Activated CD8-positive, alpha-beta memory T cell treated with anti-CD3 and anti-CD28 coated beads for 36 hours (primary cell): ENCODE results near the gene POMGNT2. TPM values are rescaled to one million over a fixed set of nuclear protein-coding genes. Genes with fewer than 3 reads are reported as not detected.
"Not testable (repeated sequence)": the region's sequence is repeated elsewhere in the genome, so short reads cannot be mapped to it uniquely, and the experiment has no call there.

Source experiments
- CTCF ChIA-PET: fragments of 350-600 bp; sonication (Branson Sonifier 250); formaldehyde crosslinking; loops from one replicate; lab custom pipeline; 2021; ENCODE audit warnings: antibody characterized with exemption; lab: Charles Lee
- POLR2A ChIA-PET: fragments of 350-600 bp; sonication (Branson Sonifier 250); formaldehyde crosslinking; loops from one replicate; lab custom pipeline; 2021; ENCODE audit warnings: antibody characterized with exemption; lab: Charles Lee
- total RNA-seq, 2 experiments: library from RNA; stranded (reverse); gene quantifications; one replicate each; pipeline ENCODE4 v1.2.3, GENCODE V29; 2021

Gene POMGNT2
- total RNA-seq, 2 experiments from 2014 or later: 12.4 to 12.8 TPM

DNA sequence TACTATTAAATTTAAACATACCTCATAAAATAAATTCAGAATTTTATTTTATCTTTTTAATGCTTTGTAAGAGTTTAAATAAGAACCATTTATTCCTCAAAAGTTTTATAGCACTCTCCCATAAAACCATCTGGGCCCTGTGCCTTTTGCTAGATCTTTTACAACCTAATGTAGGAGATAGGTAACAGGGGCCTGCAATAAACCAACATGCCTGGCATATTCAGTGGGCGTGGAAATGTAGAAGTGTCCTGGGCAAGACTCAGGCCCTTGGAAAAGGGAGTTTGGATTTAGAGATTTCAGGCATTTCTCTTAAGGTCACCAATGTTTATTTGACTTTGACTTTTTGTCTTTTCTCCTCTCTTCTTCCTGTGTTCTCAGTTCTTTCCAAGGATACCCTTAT lies 46.4 kb downstream of the POMGNT2 start:
- ChIA-PET POLR2A (no interaction called here), CTCF (no interaction called here)

GRCh38 chr3:43055806-43056770 lies 49.8 kb downstream of the POMGNT2 start:
- POLR2A ChIA-PET: no interaction called here
- CTCF ChIA-PET: no interaction called here

DNA sequence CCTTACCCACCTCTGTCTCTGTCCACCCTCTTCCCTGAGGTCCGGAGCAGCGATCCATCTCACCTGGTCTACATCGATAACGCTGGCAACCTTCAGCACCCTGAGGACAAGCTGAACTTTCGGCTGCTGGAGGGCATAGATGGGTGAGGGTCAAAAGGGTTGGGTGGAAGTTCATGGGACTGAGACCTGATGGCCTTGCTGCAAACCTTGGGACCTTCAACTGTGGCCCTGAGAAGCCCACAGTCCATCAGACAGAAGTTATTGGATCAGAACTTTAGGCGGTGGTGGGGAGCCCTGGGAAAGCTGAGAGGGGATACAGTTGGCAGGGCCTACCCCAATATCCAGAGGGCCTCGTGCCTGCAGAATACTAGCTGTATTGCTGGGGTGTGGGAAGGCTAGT lies 50.5 kb downstream of the POMGNT2 start:
- POLR2A ChIA-PET: no interaction called here
- CTCF ChIA-PET: no interaction called here

- CTCF ChIA-PET: no interaction called here
- POLR2A ChIA-PET: no interaction called here
Measured at GRCh38 chr3:43054754-43055153, 51.1 kb downstream of the POMGNT2 start.

DNA sequence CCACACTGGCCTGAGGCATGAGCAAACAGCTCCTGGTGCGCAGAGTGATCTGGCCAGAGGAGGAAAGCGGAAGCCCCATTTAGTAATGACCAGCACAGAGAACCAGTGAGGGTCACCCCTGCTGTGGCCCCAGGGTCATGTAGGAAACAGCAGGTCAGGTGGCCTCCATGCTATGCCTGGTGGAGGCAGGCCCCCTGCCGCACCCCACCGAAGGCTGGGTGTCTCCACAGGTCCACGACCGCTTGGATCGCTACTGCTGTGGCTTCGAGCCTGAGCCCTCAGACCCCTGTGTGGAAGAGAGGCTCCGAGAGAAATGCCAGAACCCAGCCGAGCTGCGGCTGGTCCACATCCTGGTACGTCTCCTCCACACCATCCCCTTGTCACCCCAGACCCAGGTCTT lies 52.6 kb downstream of the POMGNT2 start:
- POLR2A ChIA-PET: no interaction called here
- CTCF ChIA-PET: interaction anchor here (1.0 kb wide), 1 partner anchor 19 kb away, joined by 5 read pairs; no protein-coding TSS in a partner anchor

DNA sequence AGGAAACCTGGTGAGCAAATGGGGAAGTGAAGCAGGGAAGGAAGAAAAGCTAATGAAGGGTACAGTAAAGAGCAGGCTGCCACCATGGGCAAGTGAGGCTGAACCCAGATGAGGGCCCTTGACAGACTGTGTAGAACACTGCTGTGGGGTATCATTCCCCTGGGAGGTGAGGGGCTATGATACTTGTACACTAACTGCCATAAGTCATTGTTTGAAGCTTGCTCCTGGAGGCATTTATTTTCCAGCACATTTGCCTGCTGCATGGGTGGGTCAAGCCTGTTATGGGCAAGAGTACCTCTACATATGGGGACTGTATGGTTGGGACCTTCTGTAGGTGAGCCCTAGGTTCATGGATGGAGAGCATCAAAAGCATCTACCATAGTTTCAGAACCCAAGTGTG lies 57.4 kb downstream of the POMGNT2 start:
- POLR2A ChIA-PET: no interaction called here

GRCh38 chr3:43046583-43046982 lies 59.3 kb downstream of the POMGNT2 start:
- CTCF ChIA-PET: no interaction called here

More for the DNA sequence above, 57.4 kb downstream of the POMGNT2 start:
- CTCF ChIA-PET: no interaction called here

DNA sequence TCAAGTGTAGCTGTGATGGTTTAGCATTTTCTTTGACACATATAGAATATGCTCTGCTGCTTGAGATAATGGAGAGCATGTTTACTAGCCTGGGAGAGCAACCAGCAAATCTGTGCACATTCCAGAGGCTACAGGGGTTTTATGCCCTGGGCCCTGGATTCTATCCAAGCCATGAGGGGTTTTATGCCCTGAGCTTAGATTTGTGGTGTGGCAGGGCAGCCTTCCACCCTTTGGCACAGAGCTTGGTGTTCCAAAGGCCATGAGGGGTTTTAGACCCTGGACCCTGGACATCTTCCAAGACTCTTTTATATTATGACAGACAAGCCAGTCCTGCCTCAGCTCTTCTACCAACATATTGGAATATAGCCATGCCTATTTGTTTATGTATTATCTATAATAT lies 60.8 kb downstream of the POMGNT2 start:
- CTCF ChIA-PET, POLR2A ChIA-PET: not testable (repeated sequence)

More at GRCh38 chr3:43046583-43046982, 59.3 kb downstream of the POMGNT2 start:
- POLR2A ChIA-PET: no interaction called here

DNA sequence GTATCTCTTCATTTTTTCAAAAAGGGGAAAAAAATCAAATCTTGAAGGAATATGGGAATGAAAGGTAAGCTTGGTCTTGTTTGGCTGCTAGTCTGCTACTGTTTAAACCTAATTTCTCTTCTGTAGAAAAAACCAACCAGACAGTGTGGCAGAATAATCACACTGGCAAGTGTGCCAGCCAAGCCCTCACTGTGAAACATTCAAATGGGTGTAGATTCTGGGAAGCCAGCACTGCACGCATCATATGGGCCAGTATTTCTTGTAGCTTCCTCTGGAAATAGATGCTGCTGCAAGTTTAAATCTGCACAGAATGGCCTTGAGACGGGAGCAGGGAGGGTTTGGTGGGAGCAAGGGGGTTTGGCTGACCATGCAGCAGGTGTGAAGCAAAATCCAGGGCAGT lies 62.1 kb downstream of the POMGNT2 start:
- ChIA-PET POLR2A (no interaction called here), CTCF (no interaction called here)

- POLR2A ChIA-PET: no interaction called here
- CTCF ChIA-PET: no interaction called here
Measured at GRCh38 chr3:43043071-43043766, 62.7 kb downstream of the POMGNT2 start.

- ChIA-PET POLR2A (no interaction called here), CTCF (no interaction called here)
Measured at GRCh38 chr3:43041517-43041916, 64.4 kb downstream of the POMGNT2 start.

DNA sequence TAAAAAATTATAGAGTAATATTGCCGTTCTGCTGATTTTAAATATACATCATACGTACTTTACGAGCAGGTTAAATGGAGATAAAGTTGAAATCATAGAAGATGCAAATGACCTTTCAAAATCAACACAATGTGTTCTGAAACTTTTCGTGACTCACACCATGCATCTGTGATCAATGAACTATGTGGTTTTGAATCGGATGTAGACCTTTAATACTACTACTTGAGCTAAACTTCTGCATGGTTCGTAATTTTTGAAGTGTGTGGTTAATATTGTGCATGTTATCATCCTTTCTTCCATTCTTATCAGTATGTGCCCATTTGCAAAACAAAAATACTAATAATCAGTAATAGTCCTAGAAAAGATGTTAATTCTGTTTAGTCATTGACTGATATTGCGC lies 67.9 kb downstream of the POMGNT2 start:
- POLR2A ChIA-PET: no interaction called here

GRCh38 chr3:43036621-43037423 lies 69.1 kb downstream of the POMGNT2 start:
- POLR2A ChIA-PET: no interaction called here
- CTCF ChIA-PET: interaction anchor here (0.6 kb wide), 1 partner anchor 446 kb away, joined by 3 read pairs; no protein-coding TSS in a partner anchor

More for the DNA sequence above, 67.9 kb downstream of the POMGNT2 start:
- CTCF ChIA-PET: no interaction called here

GRCh38 chr3:43035801-43036365 lies 70.0 kb downstream of the POMGNT2 start:
- CTCF ChIA-PET: no interaction called here
- POLR2A ChIA-PET: no interaction called here

DNA sequence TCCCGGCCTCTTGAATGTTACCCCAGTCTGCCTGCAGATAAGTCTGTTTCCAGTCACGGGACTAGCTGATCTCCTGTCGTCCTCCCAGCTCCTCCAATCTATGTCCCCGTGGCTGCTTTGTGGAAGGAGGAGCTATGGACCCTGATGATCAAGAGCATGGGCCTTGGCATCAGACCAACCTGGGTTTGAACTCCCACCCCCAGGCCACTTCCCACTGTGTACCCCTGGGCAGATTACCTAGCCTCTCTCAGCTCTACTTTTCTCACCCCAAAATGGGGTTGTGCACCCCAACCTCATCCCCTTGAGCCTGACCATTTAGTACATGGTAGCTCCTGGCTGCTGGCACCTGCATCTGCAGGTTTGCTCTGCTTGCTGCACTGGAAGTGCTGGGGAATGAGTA lies 71.0 kb downstream of the POMGNT2 start:
- POLR2A ChIA-PET: no interaction called here

GRCh38 chr3:43034200-43034599 lies 71.7 kb downstream of the POMGNT2 start:
- CTCF ChIA-PET: no interaction called here
- POLR2A ChIA-PET: no interaction called here

More for the DNA sequence above, 71.0 kb downstream of the POMGNT2 start:
- CTCF ChIA-PET: no interaction called here

DNA sequence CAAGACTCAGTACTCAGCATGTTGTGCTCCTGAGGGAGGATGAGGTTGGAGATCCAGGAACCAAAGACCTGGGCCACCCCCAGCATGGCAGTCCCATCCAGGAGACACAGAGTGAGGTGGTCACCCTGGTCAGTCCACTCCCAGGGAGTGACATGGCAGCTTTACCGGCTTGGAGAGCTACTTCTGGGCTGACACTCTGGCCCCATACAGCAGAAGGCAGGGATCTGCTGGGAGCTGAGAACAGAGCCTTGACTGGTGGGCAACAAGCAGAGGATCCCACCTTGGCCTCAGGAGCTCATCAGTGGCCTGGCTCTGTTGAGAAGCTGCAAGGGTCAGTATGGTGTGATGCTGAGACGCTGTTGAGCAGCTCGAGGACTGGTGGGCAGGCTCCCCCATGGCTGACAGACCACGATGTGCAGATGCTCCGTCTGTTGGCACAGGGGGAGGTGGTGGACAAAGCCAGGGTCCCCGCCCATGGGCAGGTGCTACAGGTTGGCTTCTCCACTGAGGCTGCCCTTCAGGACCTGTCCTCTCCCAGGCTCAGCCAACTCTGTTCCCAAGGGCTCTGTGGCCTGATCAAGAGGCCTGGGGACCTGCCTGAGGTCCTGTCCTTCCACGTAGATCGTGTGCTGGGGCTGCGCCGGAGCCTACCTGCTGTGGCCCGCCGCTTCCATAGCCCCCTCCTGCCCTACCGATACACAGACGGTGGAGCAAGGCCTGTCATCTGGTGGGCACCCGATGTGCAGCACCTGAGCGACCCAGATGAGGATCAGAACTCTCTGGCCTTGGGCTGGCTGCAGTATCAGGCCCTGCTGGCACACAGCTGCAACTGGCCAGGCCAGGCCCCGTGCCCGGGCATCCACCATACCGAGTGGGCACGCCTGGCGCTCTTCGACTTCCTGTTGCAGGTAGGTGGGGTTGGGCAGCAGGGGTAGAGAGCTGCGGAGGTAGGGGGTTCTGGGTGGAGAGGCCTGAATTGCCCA lies 72.9 kb downstream of the POMGNT2 start:
- CTCF ChIA-PET: no interaction called here

GRCh38 chr3:43031889-43032545 lies 73.9 kb downstream of the POMGNT2 start:
- ChIA-PET CTCF (no interaction called here), POLR2A (no interaction called here)

More for the DNA sequence above, 72.9 kb downstream of the POMGNT2 start:
- POLR2A ChIA-PET: no interaction called here
